Amniotic epithelial cell (primary cell): ENCODE results near the gene OTOP2.
A peak's percentile ranks its signal among the peaks of the same experiment; 100 is the strongest.

Experiments used
- DNase-seq: peaks from one replicate; pipeline ENCODE4 v3.0.0-alpha.2; 2010; ENCODE audit warnings: low read depth

The OTOP2 gene

GRCh38 chr17:74925242-74925641 is 1.2 kb downstream of the OTOP2 start:
- DNase-seq = no peak

DNA sequence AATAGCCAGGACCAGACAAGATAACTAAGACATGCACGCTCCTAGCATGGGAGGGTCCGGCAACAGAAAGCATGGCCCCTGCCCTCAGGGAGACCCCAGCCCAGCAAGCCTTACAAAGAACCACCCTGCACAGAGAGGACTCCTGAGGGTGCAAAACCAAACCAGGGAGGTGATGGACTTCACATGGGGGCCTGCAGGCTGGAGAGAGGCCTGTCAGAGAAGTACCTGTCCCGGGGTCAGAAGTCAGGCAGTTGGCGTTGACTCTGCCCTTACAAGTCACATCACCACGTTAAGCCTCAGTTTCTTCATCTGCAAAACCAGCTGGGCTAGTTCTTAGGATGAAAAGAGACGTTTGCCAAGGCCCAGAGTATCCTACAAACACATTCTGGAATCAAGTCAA is 4.7 kb downstream of the OTOP2 start:
- DNase-seq = no peak

- DNase-seq = no peak
These were observed 6.5 kb downstream of the OTOP2 start for GRCh38 chr17:74930535-74931036.

DNA sequence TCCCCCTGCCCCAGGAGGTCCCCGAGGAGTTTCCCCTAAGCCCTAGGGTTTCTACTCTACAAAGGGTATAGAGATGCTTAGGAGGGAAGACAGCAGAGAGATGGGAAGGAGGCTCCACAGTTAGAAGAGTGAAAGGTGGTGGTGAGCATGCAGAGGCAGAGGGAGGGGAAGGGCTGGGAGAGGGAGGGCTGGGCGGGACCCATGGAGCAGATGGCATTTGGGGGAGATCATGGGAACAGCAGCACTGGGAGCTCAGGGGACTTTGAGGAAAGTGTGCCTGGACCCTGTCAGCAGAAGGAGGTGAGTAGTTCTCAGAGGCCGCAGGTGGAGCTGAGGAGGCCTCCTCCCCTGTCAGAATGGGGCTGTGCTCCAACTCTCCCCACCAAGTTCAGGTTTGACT is 11.0 kb downstream of the OTOP2 start:
- no peak for DNase-seq

DNA sequence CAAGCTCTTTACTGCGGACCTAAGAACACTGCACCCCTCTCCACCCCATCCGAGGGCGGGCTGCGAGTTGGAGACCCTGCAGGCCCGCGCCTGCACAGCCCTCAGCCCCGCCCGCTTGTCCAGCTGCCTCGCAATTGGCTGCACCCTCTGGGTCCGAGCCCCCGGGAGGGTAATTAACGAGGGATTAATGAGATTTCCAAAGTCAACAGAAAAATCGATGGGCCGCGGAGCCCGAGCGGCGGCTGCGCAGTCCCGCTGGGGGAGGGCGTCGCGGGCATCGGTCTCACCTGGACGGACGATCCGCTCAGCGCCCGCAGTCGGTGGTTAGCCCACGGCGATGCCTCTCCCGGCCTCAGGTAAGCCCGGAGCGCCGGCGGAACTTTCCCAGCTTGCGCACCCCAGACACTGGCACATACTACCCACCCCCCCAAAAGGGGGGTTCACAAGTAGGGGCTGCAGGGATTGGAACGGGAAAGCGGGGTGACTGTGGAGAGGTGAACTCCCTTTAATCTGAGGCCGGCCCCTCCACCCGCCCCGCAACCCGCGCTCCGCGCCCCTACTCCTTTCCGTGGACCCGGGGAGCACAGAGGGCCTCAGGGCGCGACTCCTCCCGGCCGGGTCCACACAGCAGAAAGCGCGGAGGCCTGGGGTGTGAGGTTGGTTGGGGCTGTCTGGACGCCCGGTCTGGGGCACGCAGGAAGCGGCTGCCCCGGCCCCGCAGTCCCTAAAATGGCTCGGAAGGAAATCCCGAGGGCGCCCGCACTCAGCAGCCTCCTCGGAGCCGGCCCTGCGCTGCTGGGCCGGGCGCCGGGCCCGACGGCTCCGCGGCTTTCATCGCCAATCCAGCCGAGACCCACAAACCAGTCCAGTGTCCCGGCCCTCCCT is 11.8 kb downstream of the OTOP2 start, which contains the start of gene OTOP3:
TSS of gene OTOP3 (plus strand) at position 314 of the 885 bp plus-strand sequence. CDS start at position 338, 24 bp downstream.
- no peak for DNase-seq

GRCh38 chr17:74936470-74936799 is 12.4 kb downstream of the OTOP2 start:
- no peak for DNase-seq

DNA sequence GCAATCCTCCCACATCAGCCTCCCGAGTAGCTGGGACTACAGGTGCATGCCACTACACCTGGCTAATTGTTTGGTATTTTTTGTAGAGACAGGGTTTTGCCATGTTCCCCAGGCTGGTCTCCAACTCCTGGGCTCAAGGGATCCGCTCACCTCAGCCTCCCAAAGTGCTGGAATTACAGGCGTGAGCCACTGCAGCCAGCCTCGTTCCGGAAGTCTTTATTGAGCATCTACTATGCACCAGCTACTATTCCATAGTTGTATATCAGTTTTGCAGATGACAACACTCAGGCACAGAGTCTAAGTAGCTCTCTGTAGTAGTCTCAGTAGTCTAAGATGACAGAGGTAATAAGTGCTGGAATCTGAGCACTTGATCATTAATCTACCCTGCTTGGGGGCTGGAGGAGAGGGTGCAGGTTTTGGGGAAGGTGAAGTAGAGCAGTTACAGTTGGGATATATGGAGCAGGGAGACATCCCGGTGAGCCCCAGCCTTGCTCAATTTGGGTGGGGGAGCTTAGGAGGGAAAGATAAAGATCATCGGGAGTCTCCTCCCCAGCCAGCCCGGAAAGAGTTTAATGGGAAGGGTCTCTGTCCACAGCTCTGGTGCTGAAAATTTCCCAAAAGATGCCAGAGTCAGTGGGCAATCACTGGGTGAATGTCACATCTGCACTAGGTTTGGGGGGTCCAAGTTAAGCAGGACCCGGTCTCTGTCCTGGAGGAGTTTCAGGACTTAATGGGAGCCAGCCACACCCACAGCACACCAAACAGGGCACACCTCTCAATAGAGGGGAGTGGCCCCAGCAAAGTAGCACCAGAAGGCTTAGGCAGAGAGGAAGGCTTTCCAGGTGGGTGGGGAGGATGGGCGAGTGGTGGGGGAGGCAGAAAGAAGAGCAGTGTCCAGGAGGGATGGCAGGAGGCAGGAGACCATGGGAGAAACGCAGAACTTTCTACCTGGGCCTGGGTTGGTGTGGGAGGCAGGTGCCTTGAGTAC is 13.3 kb downstream of the OTOP2 start:
- peak; percentile 9 for DNase-seq

DNA sequence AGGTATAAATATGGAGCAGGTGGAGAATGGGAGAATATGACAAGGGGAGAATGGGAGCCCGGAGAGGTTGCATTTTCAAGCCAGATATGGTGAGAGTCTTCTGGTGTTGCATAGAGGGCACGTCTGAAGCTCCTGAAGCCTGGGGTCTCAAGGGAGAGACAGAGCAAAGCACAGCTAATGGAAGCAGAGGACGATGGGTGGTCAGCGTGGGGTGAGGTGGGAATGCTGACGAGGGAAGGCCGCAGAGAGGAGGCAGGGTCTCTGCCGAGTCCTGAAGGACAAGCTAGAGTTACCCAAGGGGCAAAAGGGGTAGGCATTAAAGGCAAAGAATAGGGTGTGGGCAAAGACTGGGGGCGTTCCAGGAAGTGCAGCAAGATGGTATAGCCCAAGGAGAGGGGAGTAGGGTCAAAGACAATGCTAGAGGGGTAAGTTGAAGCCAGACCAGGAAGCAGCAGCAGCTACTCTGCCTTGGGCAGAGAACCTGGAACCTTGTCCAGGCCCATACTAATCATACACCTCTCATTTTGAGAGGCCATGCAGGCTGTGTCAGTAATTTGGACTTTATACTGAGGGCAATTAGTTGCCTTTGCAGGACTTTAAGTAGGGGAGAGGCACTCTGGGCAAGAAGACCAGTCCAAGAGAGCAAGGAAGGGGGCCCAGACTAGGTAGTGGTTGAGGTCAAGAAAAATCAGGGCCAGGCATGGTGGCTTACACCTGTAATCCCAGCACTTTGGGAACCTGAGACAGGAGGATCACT is 14.3 kb downstream of the OTOP2 start:
- no peak for DNase-seq

- no peak for DNase-seq
These were observed 15.5 kb downstream of the OTOP2 start for GRCh38 chr17:74939534-74939933.

- no peak for DNase-seq
These were observed 17.2 kb downstream of the OTOP2 start for GRCh38 chr17:74941128-74941725.

DNA sequence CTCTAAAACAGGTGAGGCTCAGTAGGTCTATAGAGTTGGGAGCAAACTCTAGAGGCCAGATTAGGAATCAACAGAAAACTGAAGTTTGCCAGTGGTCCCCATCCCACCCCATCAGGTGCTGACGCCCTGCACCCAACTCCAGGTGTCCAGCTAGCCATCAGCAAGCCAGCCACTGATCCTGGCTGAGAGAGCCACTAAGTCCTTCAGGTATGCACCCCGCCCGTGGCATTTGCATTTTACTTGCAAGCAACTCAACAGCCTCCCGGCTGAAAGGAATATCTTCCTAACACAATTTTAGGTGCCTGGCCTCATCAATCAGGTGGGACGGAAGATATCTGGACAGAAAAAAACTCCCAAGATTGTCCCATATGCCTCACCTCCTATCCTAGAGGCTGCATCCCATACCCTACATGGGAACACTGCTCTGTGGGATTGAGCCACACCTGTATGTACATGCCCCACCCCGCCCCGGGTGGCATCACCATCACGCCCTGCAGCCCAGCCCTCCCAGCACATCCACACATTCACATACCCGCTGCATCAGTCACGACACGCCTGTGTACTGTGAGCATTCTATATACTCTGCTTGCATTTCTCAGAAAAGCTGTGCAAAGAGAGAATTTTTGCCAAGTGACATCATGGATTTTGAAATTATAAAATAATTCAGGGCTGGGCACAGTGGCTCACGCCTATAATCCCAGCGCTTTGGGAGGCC is 19.9 kb downstream of the OTOP2 start:
- peak; percentile 6 for DNase-seq

DNA sequence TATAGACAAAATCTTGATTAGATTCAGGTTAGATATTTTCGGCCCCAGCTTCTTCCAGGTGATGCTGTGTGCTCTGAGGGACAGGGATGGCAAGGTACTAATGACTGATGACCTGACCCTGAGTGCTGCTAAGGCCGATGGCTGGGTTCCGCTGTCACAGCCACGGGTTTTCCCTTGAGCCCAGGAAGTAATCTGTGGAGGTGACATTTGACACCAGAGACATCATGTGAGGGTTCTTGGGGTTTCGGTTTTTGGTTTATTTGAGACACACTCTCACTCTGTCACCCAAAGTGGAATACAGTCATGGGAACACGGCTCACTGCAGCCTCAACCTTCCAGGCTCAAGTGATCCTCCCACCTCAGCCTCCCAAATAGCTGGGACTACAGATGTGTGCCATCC is 21.5 kb downstream of the OTOP2 start:
- DNase-seq = no peak

GRCh38 chr17:74946641-74947040 is 22.6 kb downstream of the OTOP2 start:
- no peak for DNase-seq

GRCh38 chr17:74947041-74947754 is 23.1 kb downstream of the OTOP2 start:
- no peak for DNase-seq

GRCh38 chr17:74949455-74950115 is 25.5 kb downstream of the OTOP2 start:
- DNase-seq = no peak

DNA sequence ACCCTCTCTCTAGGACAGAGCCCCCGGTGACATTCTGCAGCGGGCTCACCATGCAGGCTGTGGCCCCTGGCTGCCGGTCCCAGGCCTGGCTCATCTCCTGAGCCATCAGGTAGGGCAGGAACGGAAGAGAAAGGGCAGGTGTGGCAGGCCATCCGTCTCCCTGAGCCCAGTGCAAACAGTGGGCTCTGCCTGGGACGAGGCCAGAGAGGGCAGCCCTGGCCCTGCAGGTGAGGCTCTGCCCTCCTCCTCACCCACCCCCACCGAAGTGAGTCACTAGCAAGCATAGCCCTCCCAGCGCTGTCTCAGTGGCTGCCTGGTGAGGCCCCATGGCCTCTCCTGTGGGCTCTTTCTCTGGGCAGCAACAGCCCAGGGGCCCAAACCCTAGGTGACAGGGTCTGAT is 26.1 kb downstream of the OTOP2 start:
- DNase-seq = no peak

DNA sequence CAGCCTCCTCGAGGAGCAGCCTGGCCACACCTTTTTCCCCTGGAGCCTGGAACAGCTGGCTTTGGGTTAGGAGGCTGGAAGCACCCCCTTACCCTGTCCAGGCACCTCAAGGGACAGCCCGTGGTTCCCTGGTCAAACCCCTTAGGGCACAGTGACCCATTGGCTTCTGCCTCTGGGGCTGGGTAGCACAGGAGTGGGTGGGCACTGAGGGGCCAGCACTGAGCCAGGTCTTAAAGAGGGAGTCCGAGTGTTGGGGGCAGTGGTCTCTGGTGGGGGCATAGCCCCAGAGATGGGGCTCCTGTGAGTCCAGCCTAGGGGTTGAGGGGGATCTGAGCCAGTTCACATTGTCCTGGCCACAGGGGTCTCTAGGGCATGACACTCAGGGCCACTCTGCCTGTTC is 27.0 kb downstream of the OTOP2 start:
- DNase-seq = no peak

- DNase-seq = no peak
These were observed 27.8 kb downstream of the OTOP2 start for GRCh38 chr17:74951680-74952421.
